H1 (cell line): ENCODE results near the gene CHDH. TPM values are rescaled to one million over a fixed set of nuclear protein-coding genes. Genes with fewer than 3 reads are reported as not detected.

ENCODE experiments used
- CTCF ChIA-PET: fragments of 300-600 bp; sonication (Branson Sonifier 250); formaldehyde crosslinking; loops from one replicate; lab custom pipeline; 2021; ENCODE audit not compliant: partially characterized antibody; lab: Charles Lee
- POLR2A ChIA-PET: fragments of 300-600 bp; sonication (Branson Sonifier 250); formaldehyde crosslinking; loops from one replicate; lab custom pipeline; 2021; ENCODE audit warnings: inconsistent platforms; ENCODE audit not compliant: partially characterized antibody; lab: Charles Lee
- DNase-seq, 2 experiments: peaks; one replicate each; pipeline versions ENCODE4 v3.0.0 to v3.0.0-alpha.2; 2010 to 2022; ENCODE audit warnings: low spot score in 2 of 2, low read depth in 1 of 2, mixed read lengths in 1 of 2
- FAIRE-seq: peaks from 2 replicates; lab custom pipeline; 2011; peaks lifted over from hg19 to GRCh38; lab: Jason Lieb, UNC
- H2AFZ ChIP-seq: 2 replicates; pipeline ENCODE4 v1.8.1; 2012; ENCODE audit warnings: low read length, inconsistent platforms
- H2AK5ac ChIP-seq: 2 replicates; pipeline ENCODE4 v1.6.1; 2013; ENCODE audit warnings: low read depth, low read length
- H2BK120ac ChIP-seq: replicated peaks from 2 replicates; pipeline ENCODE3; 2013; ENCODE audit warnings: low read depth, low read length, inconsistent platforms
- H2BK12ac ChIP-seq: 2 replicates; pipeline ENCODE4 v1.6.1; 2013; ENCODE audit warnings: low read depth, low read length
- H2BK15ac ChIP-seq: 2 replicates; pipeline ENCODE4 v1.6.1; 2013; ENCODE audit warnings: low read length
- H2BK20ac ChIP-seq: 2 replicates; pipeline ENCODE4 v1.6.1; 2013; ENCODE audit warnings: low read length
- H2BK5ac ChIP-seq: 2 replicates; pipeline ENCODE4 v1.6.1; 2013; ENCODE audit warnings: low read depth, low read length
- H3K14ac ChIP-seq: 2 replicates; pipeline ENCODE4 v1.6.1; 2013; ENCODE audit warnings: inconsistent platforms; ENCODE audit not compliant: insufficient read length
- H3K18ac ChIP-seq: 2 replicates; pipeline ENCODE4 v1.6.1; 2013; ENCODE audit warnings: low read length; ENCODE audit errors: extremely low read depth
- H3K23ac ChIP-seq: 2 replicates; pipeline ENCODE4 v1.6.1; 2013; ENCODE audit warnings: inconsistent platforms; ENCODE audit not compliant: insufficient read length
- H3K23me2 ChIP-seq: 2 replicates; pipeline ENCODE4 v1.6.1; 2013; ENCODE audit warnings: low read depth, low read length
- H3K27ac ChIP-seq: 2 replicates; pipeline ENCODE4 v1.6.1; 2011; ENCODE audit warnings: low read depth, low read length, inconsistent platforms
- H3K27me3 ChIP-seq, 4 experiments: replicated peaks in 1 of 4; 1 replicate in 1 of 4; 2 replicates in 3 of 4; pipeline versions ENCODE4 v1.6.1 to v1.8.1; 2011 to 2013; ENCODE audit warnings: low read length in 3 of 4, mild to moderate bottlenecking in 3 of 4, inconsistent platforms in 2 of 4, mixed read lengths in 2 of 4, moderate library complexity in 1 of 4; ENCODE audit not compliant: control insufficient read depth in 3 of 4, insufficient read depth in 3 of 4; ENCODE audit errors: extremely low read depth in 1 of 4
- H3K36me3 ChIP-seq, 4 experiments: 2 replicates each; pipeline versions ENCODE4 v1.6.1 to v1.8.1; 2011 to 2013; ENCODE audit warnings: mild to moderate bottlenecking in 4 of 4, low read length in 3 of 4, moderate library complexity in 2 of 4, control low read depth in 1 of 4, inconsistent platforms in 1 of 4; ENCODE audit not compliant: insufficient read depth in 4 of 4, control insufficient read depth in 2 of 4
- H3K4ac ChIP-seq: replicated peaks from 2 replicates; pipeline ENCODE3; 2013; ENCODE audit warnings: low read length, low read depth, mixed read lengths, inconsistent platforms; ENCODE audit not compliant: insufficient read length
- H3K4me1 ChIP-seq, 4 experiments: replicated peaks in 1 of 4; 1 replicate in 1 of 4; 2 replicates in 3 of 4; pipeline versions ENCODE4 v1.6.1 to v1.8.1; 2011 to 2013; ENCODE audit warnings: low read length in 3 of 4, inconsistent platforms in 2 of 4, mixed read lengths in 1 of 4; ENCODE audit not compliant: insufficient read depth in 4 of 4, control insufficient read depth in 3 of 4
- H3K4me2 ChIP-seq, 2 experiments: 2 replicates each; pipeline versions ENCODE4 v1.6.1 to v1.8.1; 2011 to 2013; ENCODE audit warnings: low read depth in 2 of 2, low read length in 2 of 2, control low read depth in 1 of 2, inconsistent platforms in 1 of 2, mild to moderate bottlenecking in 1 of 2; ENCODE audit not compliant: insufficient read depth in 1 of 2
- H3K4me3 ChIP-seq, 4 experiments: fragments of 200-600, 300-600 bp in 1 of 4; sonication (generic), shearing (Covaris generic), sonication (Bioruptor Twin) in 1 of 4; 2 replicates each; pipeline versions ENCODE4 v1.5.1 to v1.8.1; 2011 to 2016; ENCODE audit warnings: low read length in 4 of 4, low read depth in 3 of 4, control low read depth in 2 of 4, inconsistent platforms in 2 of 4, mild to moderate bottlenecking in 2 of 4, mixed read lengths in 1 of 4, moderate library complexity in 1 of 4; ENCODE audit not compliant: insufficient read depth in 2 of 4; ENCODE audit errors: extremely low read depth in 1 of 4
- H3K56ac ChIP-seq: replicated peaks from 2 replicates; pipeline ENCODE3; 2013; ENCODE audit warnings: low read depth, mild to moderate bottlenecking, mixed read lengths, low read length, inconsistent platforms; ENCODE audit not compliant: insufficient read length
- H3K79me1 ChIP-seq: 2 replicates; pipeline ENCODE4 v1.6.1; 2013; ENCODE audit warnings: low read depth, low read length, control low read depth
- H3K79me2 ChIP-seq, 2 experiments: 2 replicates each; pipeline versions ENCODE4 v1.6.1 to v1.8.1; 2012 to 2013; ENCODE audit warnings: low read length in 2 of 2, mild to moderate bottlenecking in 2 of 2, inconsistent platforms in 1 of 2; ENCODE audit not compliant: insufficient read depth in 2 of 2, control insufficient read depth in 1 of 2
- H3K9ac ChIP-seq, 4 experiments: replicated peaks in 1 of 4; 1 replicate in 1 of 4; 2 replicates in 3 of 4; pipeline versions ENCODE4 v1.6.1 to v1.8.1; 2011 to 2013; ENCODE audit warnings: low read depth in 3 of 4, low read length in 3 of 4, control low read depth in 2 of 4, mild to moderate bottlenecking in 2 of 4, moderate library complexity in 2 of 4, inconsistent platforms in 1 of 4; ENCODE audit errors: extremely low read depth in 1 of 4
- H3K9me3 ChIP-seq, 2 experiments: 2 replicates each; pipeline versions ENCODE4 v1.6.1 to v1.8.1; 2012 to 2013; ENCODE audit warnings: mild to moderate bottlenecking in 2 of 2, moderate library complexity in 2 of 2, control low read depth in 1 of 2, inconsistent platforms in 1 of 2, low read depth in 1 of 2, low read length in 1 of 2, mixed read lengths in 1 of 2; ENCODE audit not compliant: insufficient read depth in 2 of 2
- H4K20me1 ChIP-seq, 2 experiments: replicated peaks in 1 of 2; 2 replicates each; pipeline versions ENCODE3 to v1.8.1; 2011 to 2013; ENCODE audit warnings: inconsistent platforms in 2 of 2, low read length in 2 of 2, mild to moderate bottlenecking in 1 of 2; ENCODE audit not compliant: insufficient read depth in 2 of 2, control insufficient read depth in 1 of 2
- H4K5ac ChIP-seq: 2 replicates; pipeline ENCODE4 v1.6.1; 2013; ENCODE audit warnings: low read length, low read depth, mixed read lengths, inconsistent platforms; ENCODE audit not compliant: insufficient read length
- H4K8ac ChIP-seq: 2 replicates; pipeline ENCODE4 v1.8.0; 2013; ENCODE audit warnings: mild to moderate bottlenecking, moderate library complexity, low read length, inconsistent platforms; ENCODE audit not compliant: insufficient read depth; ENCODE audit errors: extremely low read depth
- H4K91ac ChIP-seq: replicated peaks from 2 replicates; pipeline ENCODE3; 2013; ENCODE audit warnings: low read length, mixed read lengths, inconsistent platforms; ENCODE audit not compliant: insufficient read length
- BACH1 ChIP-seq: IDR thresholded peaks from 2 replicates; pipeline ENCODE4 v1.6.1; 2012; ENCODE audit warnings: low read length, improper control_type of control experiment
- CHD2 ChIP-seq: IDR thresholded peaks from 2 replicates; pipeline ENCODE4 v1.6.1; 2012; ENCODE audit warnings: low read length, improper control_type of control experiment
- EGR1 ChIP-seq: IDR thresholded peaks from 2 replicates; pipeline ENCODE4 v1.6.1; 2011; ENCODE audit warnings: low read depth, low read length, borderline replicate concordance
- GABPA ChIP-seq: IDR thresholded peaks from 2 replicates; pipeline ENCODE4 v1.6.1; 2011; ENCODE audit warnings: mild to moderate bottlenecking, low read length, moderate library complexity, borderline replicate concordance; ENCODE audit not compliant: insufficient read depth
- KDM4A ChIP-seq: IDR thresholded peaks from one replicate; pipeline ENCODE4 v1.7.1; 2012; ENCODE audit warnings: low read depth, mild to moderate bottlenecking, moderate library complexity, low read length, inconsistent platforms; ENCODE audit not compliant: severe bottlenecking
- PHF8 ChIP-seq: fragments of 200-600 bp; sonication (generic); conservative IDR thresholded peaks from 2 replicates; pipeline ENCODE4 v1.7.1; 2012; ENCODE audit warnings: low read depth, mild to moderate bottlenecking, inconsistent platforms, low read length, moderate library complexity
- POU5F1 ChIP-seq: IDR thresholded peaks from 2 replicates; pipeline ENCODE4 v1.6.1; 2011; ENCODE audit warnings: low read depth, mild to moderate bottlenecking, low read length, moderate library complexity
- RNF2 ChIP-seq: fragments of 200-900, 300-1000 bp; sonication (generic); IDR thresholded peaks from 2 replicates; pipeline ENCODE4 v1.7.1; 2016; ENCODE audit warnings: borderline replicate concordance, low read depth, mild to moderate bottlenecking, antibody characterized with exemption, low read length; ENCODE audit not compliant: poor library complexity, severe bottlenecking; ENCODE audit errors: missing control alignments
- SAP30 ChIP-seq: fragments of 300-600 bp; sonication (generic); IDR thresholded peaks from 2 replicates; pipeline ENCODE4 v1.7.1; 2012; ENCODE audit warnings: low read length, moderate library complexity, mild to moderate bottlenecking, inconsistent platforms; ENCODE audit not compliant: insufficient read depth, insufficient replicate concordance
- SIRT6 ChIP-seq: IDR thresholded peaks from one replicate; pipeline ENCODE4 v1.7.1; 2012; ENCODE audit warnings: low read length, inconsistent platforms
- SP2 ChIP-seq: IDR thresholded peaks from 2 replicates; pipeline ENCODE4 v1.6.1; 2012; ENCODE audit warnings: mild to moderate bottlenecking, low read length, inconsistent platforms
- SRF ChIP-seq: IDR thresholded peaks from 2 replicates; pipeline ENCODE4 v1.6.1; 2011; ENCODE audit warnings: mild to moderate bottlenecking, low read depth, low read length, moderate library complexity
- SUZ12 ChIP-seq: fragments of 200-600 bp; sonication (generic); IDR thresholded peaks from 2 replicates; pipeline ENCODE4 v1.6.1; 2012; ENCODE audit warnings: mild to moderate bottlenecking, inconsistent platforms, low read length, moderate library complexity, mixed read lengths
- WGBS, 2 experiments: shearing (Covaris generic) in 1 of 2; methylation state at CpG; one replicate each; pipeline versions ENCODE4 v1.1.6 to v1.1.7; 2013 to 2015; ENCODE audit warnings: low lambda C conversion rate in 2 of 2, mixed read lengths in 2 of 2, inconsistent platforms in 1 of 2, low coverage in 1 of 2, missing lambda C conversion rate in 1 of 2; ENCODE audit not compliant: insufficient replicate concordance in 2 of 2, insufficient coverage in 1 of 2, insufficient read length in 1 of 2; ENCODE audit errors: extremely low coverage in 1 of 2, missing lambda C conversion rate in 1 of 2; 5-methylcytosine and 5-hydroxymethylcytosine counted together
- polyA plus RNA-seq, 7 experiments: library from polyadenylated mRNA; depleted of rRNA in 3 of 7; stranded (reverse) in 5 of 7; unstranded in 2 of 7; fragments of >200 nt in 5 of 7; fragments of 200-250 nt in 2 of 7; gene quantifications; 1 replicate in 5 of 7; 2 replicates in 1 of 7; 4 replicates in 1 of 7; pipeline versions ENCODE4 v1.2.1 to v1.2.3, GENCODE V29; 2011 to 2013; ENCODE audit warnings: missing spikeins in 2 of 7, mixed read lengths in 2 of 7
- total RNA-seq: library from RNA; stranded (reverse); fragmentation: NEBNext Ultra II Directional; extraction: Animal tissue kit (Norgen Biotek cat#: 25700); gene quantifications from 2 replicates; pipeline ENCODE4 v1.2.1, GENCODE V29; 2021

The CHDH gene
- total and polyA plus RNA-seq, 2 of the 8 experiments (the other 6 are each of a cell fraction or from before 2014, with no cell fraction given): 4.9 to 10.3 TPM

- H3K9me3 ChIP-seq: no peaks in the 10 kb centered on the region
- POLR2A ChIA-PET: interaction anchor here (0.8 kb wide), 1 partner anchor 41 kb away, joined by 3 read pairs; no protein-coding TSS in a partner anchor
- H2BK15ac ChIP-seq: no peak overlapping the region
- no peaks in the 10 kb centered on the region for H3K79me2 ChIP-seq
- no peaks in the 10 kb centered on the region for H4K20me1 ChIP-seq
- no peak overlapping the region for H2BK5ac ChIP-seq
- H4K8ac ChIP-seq: no peak overlapping the region
- DNase-seq (no peak), FAIRE-seq (no peak)
- no peak overlapping the region for H3K9ac ChIP-seq
- H2BK20ac ChIP-seq: no peak overlapping the region
- H3K4me1 ChIP-seq: peaks cover 0 to 8% (median 3%) of the 10 kb centered on the region in 4 experiments; a peak in 3 of 7 replicates
- H3K4me2 ChIP-seq: no peak overlapping the region
- H3K36me3 ChIP-seq: no peaks in the 10 kb centered on the region
- WGBS, 2 experiments: 89% methylated on average over 14 of the region's 14 CpGs; no CpG with 5 or more reads in 1 of the 2 experiments
- no peaks in the 10 kb centered on the region for H3K79me1 ChIP-seq
- no peak overlapping the region for H3K18ac ChIP-seq
- H3K27ac ChIP-seq: no peak overlapping the region
- no peak overlapping the region for H2BK12ac ChIP-seq
- H3K14ac ChIP-seq: no peak overlapping the region
- no peak overlapping the region for H4K5ac ChIP-seq
- CTCF ChIA-PET: interaction anchor here (0.7 to 1.0 kb wide), 4 partner anchors 9 to 55 kb away, joined by 3 to 4 read pairs (median 3); no protein-coding TSS in a partner anchor
- no peak overlapping the region for H2BK120ac ChIP-seq
- no peak overlapping the region for H3K23ac ChIP-seq
- no peak overlapping the region for H2AK5ac ChIP-seq
- no peak overlapping the region for H3K4me3 ChIP-seq
- no peak overlapping the region for H4K91ac ChIP-seq
- H3K56ac ChIP-seq: no peak overlapping the region
- H2AFZ ChIP-seq: no peak overlapping the region
- H3K27me3 ChIP-seq: no peaks in the 10 kb centered on the region
- H3K23me2 ChIP-seq: no peaks in the 10 kb centered on the region
- H3K4ac ChIP-seq: no peak overlapping the region
- TF ChIP-seq GABPA (no peak), PHF8 (no peak), CHD2 (no peak), BACH1 (no peak), SP2 (no peak), EGR1 (no peak), POU5F1 (no peak), KDM4A (no peak), RNF2 (no peak), SIRT6 (no peak), SAP30 (no peak), SRF (no peak), SUZ12 (no peak)
These were observed 82.0 kb downstream of the CHDH start for GRCh38 chr3:53764026-53764775.
